SK-N-MC (cell line): ENCODE measurements around the gene ZNF552.

Experiments used
- EZH2 ChIP-seq: fragments of 200-600 bp; sonication (generic); IDR thresholded peaks from one replicate; pipeline ENCODE4 v1.6.1; 2017; ENCODE audit warnings: antibody characterized with exemption
- POLR2AphosphoS5 ChIP-seq: IDR thresholded peaks from 2 replicates; pipeline ENCODE4 v1.6.1; 2012; ENCODE audit warnings: mild to moderate bottlenecking, low read depth, low read length, borderline replicate concordance

DNA sequence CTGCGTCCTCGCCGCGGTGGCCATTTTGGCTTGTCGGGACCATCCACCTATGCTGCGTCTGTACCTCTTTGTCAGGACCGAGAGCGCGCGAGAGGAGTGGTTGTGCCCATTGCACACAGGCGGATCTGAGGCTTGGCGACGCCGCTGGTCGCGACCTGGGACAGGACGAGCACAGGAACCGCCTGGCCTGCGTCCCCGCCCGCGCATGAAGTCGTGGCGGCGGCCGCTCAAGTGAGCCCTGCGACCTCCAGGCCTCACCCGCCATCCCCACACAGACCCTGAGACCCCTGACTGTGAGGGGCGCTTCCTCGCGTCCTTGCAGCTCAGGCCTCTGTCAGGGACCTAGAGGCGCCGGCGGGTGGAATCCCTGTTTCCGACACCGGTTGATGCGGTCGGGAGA is 28.4 kb downstream of the ZNF552 start:
- TF ChIP-seq POLR2AphosphoS5 (no peak), EZH2 (no peak)
